ENCODE results near the gene TTC31.

TTC31 gene

DNA sequence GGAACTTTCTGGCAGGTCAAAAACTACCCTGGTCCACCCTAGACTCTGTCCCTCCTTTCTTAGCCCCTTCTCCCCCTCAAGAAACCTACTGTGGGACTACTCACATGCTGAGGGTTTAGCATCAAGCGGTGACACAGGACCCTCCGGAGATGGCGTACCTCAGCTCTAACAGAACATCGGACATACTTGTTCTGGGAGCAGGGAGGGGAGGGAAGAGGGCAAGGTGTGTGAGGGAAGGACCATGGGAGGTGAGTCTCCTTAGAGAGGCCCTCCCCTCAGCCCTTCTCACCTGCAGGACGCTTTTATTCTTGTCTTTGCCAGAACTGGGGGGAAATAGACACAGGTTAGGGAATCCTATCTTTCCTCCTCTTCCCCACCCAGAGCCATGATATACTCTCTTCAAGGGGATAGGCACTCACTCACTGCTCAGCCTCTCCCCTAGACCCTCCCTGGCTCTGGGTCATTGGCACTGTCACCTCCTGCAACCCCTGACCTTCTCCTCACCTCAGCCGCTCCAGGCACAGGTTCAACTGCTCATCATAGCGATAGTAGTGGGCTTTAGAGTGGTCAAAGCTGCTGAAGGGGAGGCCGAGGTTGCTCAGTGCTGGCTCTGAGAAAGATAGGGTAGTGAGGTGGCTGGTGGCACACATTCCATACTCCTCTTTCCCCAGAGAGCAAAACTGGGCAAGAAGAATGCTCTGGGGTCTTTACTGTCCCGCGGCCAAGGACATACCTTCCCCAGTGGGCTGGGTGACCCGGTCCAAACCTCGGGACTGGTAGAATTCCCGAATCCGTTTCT is 22.8 kb downstream of the TTC31 start:
- no peak for DNase-seq

- peak; percentile 93 for DNase-seq
Observed at GRCh38 chr2:74507145-74507925, 24.5 kb downstream of the TTC31 start, which contains the start of gene PCGF1. TSS of gene PCGF1 (minus strand) at chr2:74507695. CDS start at chr2:74507668, 27 bp downstream.

- no peak for DNase-seq
Observed at GRCh38 chr2:74507926-74508520, 25.1 kb downstream of the TTC31 start.

DNA sequence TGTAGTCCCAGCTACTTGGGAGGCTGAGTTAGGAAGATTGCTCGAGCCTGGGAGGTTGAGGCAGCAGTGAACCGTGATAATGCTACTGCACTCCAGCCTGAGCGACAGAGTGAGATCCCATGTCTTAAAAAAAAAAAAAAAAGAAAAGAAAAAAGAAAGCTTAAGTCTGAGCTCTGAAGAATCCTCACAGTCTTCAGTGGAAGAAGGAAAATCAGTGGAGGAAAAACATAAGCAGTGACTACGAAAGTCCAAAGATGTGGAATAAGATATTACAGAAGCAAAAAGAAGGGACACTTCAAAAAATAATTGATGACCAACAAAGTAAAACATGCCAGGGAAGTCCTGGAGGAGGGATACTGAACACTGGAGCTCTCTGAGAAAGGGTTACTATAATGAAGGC is 27.4 kb downstream of the TTC31 start:
- no peak for DNase-seq

DNA sequence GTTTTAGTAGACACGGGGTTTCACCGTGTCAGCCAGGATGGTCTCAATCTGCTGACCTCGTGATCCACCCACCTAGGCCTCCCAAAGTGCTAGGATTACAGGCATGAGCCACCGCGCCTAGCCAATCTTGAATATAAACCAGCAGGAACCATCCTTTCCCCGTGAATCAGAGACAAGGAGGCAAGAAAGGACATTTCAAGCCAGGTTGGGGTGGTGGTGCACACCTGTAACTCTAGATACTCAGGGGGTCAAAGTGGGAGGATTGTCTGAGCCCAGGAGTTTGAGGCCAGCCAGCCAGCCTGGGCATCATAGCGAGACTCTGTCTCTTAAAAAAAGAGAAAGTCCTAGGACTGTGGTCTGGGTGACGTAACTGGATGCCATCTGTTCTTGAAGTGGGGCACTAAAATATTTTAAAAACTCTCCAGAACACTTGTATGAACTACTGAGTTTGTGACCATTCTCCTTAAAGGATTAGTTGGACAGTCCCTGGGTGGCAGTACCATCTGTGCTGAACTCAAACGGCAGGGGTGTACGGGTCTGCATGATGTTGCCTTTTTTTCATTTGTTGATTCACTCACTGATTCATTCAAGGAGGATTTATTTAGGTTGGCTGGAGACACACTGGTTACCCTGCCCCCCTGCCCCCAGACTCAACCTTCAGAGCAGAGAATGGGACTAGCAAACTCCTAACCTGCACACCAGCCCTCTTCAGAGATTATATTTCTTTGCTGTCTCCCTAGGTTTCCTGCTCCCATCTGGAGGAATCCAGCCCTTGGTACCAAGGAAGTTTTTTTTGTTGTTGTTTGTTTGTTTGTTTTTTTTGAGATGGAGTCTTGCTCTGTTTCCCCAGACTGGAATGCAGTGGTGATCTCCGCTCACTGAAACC is 28.5 kb downstream of the TTC31 start:
- no peak for DNase-seq

DNA sequence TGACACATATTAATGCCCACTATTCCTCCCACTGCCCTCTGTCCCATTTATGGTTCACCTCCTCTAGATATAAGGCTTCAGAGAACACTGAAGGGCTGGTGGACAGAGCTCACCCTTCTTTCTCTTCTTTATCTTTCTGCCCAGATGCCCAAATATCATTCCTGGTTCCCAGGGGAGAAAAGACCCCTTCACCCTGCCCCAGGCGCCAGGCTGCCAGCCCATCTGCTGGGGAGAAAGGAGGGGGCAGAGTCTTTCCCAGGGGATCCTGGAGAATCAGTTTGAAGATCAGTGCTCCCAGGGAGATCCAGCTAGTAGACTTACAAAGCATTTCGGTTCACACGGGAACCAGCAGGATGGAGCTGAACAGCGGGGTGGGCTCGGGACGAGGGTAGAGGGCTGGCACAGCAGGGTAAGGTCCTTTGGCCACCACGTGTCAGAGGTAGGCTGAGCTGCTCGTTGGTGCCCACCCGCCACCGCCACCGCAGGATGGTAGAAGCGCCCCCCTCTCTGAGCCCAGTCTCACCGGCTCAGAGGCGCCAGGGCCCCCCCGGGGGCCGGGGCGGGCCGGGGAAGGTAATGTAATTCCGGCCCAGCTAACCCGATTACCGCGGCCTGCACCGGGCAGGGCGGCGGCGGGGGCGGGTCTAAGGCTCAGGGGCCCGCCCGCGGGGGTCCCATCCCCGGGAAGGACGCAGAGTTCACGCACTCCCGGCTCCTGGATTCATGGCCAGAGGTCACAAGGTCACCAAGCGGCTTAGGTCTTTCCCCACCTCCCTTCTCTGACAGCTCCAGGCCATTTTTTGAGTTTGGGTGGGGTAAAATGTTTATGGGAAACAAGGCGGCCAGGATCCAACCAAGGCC is 30.1 kb downstream of the TTC31 start:
- no peak for DNase-seq

GRCh38 chr2:74513605-74514367 is 30.9 kb downstream of the TTC31 start:
- DNase-seq: no peak

DNA sequence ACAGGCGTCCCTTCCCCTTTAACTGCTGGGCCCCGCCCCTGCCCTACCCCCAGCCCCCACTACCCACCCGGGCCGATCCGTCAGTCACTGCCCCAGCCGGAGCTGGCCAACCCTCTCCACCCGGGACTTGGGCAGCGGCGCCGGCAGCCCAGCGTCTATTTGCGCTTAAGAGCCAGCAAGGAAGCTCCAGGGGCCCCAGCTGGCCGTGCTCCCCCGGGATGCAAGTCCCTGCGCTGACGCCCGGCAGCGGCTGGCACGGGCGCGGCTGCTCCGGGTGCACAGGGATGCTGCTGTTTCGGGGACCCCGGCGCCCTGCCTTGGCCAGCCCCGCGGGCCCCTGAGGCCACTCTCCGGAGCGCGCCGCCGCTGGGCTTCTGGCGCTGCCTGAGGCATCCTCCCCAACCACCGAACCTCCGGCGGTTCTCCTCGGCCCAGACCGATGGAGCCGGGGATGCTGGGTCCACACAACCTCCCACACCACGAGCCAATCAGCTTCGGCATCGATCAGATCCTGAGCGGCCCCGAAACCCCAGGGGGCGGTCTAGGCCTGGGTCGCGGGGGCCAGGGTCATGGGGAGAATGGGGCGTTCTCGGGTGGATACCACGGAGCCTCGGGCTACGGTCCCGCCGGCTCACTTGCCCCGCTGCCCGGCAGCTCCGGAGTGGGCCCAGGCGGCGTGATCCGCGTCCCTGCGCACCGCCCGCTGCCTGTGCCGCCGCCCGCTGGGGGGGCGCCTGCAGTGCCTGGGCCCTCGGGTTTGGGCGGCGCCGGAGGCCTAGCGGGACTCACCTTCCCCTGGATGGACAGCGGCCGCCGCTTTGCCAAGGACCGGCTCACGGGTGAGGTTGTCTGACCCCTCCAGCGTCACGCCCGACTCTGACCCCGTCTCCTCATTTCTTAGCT is 31.7 kb downstream of the TTC31 start, which contains the start of gene TLX2:
Gene TLX2, plus strand, starts transcription at position 83 of the 903 bp plus-strand sequence. Its CDS starts 357 bp downstream, at position 440.
- no peak for DNase-seq

GRCh38 chr2:74515271-74515980 is 32.5 kb downstream of the TTC31 start:
- DNase-seq: no peak

DNA sequence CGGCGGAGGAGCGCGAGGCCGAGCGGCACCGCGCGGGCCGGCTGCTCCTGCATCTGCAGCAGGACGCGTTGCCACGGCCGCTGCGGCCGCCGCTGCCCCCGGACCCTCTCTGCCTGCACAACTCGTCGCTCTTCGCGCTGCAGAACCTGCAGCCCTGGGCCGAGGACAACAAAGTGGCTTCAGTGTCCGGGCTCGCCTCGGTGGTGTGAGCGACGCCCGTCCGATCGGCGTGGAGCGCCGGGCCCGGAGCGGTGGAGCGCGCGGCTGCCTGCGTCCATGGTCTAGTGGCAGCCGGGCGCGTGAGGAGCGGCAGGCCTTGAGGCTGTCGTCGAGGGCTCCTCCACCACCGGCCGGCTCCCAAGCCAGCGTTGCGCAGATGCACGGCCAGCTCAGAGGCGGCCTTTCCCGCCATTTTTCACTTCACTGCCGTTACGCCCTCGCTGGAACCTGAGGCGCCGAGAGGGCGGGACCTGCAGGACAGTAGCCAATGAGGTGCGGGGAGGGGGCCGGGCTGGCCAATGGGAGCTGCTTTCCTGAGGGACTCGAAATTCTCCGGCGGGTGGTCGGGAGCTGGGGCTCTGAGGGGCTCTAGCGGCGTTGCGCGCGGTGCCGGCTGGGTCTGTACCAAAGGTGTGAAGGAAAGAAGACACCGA is 33.2 kb downstream of the TTC31 start:
- no peak for DNase-seq

GRCh38 chr2:74516650-74517049 is 33.8 kb downstream of the TTC31 start:
- no peak for DNase-seq

DNA sequence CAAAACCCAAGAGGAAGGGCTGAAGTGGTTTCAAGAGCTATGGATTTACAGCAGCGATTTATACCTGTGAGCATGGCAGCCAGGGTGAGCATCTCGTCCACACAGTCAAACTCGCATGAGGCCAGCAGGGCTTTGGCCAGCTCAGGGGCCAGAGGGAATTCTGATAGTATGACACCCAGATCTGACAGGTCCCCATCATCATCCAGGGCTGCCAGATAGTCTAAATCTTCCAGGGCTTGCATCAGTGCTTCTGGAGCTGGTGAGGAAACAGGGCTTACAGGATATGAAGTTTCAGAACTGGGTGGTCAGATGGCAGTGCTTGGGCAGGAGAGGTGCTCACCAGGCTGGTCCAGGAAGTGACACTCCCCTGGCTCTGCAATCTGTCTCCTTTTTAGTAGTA is 39.6 kb downstream of the TTC31 start:
- no peak for DNase-seq

DNA sequence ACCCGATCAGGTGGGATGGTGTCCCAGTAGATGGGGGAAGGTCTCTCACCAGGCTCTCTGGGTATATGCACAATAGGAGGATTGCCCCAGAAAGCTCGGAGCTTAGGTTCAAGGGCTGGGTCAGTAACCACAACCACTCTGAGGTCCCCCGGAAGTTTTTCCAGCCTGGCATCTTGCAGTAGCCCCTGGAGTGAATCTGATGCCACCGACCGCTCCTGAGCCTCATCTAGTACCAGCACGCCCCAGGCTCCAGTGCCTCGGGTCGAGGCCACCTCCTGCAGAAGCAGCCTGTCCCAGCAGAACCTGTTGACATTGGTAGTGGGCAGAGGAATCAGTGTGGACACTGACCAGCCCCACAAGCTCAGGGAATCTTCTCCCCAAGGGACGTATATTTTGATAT is 41.1 kb downstream of the TTC31 start:
- DNase-seq: no peak

DNA sequence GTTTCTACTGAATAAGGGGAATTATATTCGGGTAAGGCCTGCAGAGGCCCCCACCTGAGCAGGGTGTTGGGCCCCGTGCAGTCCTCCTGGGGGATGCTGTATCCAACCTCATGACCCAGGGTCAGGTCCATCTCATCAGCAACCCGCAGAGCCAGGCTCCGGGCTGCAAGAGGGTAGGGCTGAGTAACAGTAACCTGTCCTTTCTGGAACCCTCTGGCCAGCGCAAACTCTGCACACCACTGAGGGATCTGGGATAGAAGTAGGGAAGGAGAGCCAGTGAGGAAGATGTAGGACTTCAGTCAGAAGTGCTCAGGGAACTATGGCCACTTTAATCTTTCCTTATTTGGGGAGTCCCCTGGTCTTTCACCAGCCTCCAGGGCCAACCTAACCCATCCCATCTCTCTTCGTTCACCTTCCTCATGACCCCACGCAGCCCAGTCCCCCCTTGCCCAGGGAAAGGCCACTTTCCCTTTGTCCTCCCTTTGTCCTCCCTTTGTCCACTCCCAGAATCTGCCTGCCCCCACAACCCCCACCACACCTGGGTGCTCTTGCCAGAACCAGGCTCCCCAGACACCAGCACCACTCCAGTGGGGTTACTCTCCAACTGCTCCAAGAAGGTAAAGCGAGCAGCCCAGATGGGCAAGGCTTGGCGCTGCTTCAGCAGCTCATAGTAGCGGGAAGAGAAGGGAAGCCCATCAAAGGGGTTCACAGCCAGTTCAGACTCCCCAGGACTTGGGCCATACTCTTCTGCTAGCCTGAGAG is 42.3 kb downstream of the TTC31 start:
- no peak for DNase-seq

DNA sequence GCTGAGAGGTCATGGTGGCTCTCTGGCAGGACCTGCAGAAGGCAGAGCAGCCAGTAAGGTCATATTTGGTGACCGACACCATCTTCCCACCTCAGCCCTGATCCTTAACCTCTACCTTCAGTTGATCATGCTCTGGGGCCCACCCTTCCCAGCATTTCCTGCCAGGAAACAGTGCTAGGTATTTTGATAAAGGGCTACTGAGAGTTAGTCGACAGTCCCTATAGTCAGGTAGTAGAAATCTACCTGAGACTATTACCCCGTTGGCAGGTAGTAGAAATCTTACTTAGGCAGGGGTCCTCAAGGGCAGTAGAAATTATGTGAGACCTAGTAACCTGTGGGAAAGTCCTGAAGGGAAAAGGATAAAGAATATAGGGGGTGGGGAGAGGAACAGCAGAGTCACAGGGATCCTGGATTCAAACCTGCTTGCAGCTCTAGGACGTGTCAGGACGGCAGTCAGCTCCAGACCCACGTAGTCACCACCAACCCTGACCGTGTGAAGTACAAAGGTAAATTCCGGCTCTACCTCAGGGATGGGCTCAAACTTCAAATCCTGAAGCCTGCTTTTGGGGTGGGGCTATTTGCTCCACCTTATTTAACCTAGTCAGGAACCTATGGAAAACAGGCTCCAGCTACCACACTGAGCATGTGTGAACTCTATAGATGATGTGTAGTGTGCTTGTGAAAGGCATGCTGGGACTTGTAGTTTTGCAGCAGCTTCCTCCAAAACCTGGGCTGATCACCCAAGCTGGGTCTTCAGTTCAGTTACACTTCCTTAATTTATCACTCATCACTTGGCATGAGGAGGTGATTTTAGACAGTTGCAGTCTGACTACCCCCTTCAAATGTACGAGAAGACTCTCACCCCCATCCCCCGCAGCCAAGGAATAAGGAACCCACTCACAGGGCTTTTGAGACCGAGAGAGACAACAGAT is 43.1 kb downstream of the TTC31 start, which contains the start of gene DQX1:
Gene DQX1, minus strand, starts transcription at position 515 of the 932 bp plus-strand sequence. Its CDS starts 502 bp downstream, at position 13.
- peak; percentile 35 for DNase-seq

DNA sequence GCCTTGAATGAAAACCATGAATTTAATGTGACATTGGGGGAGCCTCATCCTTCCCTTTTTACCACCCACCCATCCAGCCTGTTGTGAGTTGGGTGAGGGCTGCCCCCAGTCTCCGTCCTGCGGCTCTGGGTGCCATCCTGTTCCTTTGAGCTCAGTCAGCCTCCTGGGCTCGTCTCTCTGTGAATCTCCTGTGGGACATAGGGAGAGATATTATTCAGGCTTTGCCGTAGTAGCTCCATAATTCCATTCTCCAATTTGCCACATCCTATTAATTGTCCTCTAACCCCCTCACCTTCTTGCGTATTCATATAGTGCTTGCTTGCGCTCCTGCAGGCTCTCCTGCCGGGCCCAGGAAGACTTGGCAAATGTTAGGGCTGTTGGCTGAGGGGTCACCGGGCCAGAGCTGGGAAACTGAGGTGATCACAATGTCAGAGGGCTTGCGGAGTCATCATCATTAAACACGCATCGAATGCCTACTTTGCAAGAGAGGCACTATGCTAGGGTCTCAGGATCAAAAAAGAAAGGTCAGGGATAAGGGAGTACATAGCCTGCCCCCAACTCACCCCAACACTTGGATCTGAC is 43.9 kb downstream of the TTC31 start:
- DNase-seq: no peak
